ENCODE data around the gene CLDN4. TPM values are rescaled to one million over a fixed set of nuclear protein-coding genes. Genes with fewer than 3 reads are reported as not detected.
A peak's percentile ranks its signal among the peaks of the same experiment; 100 is the strongest.
"Not testable (repeated sequence)": the region's sequence is repeated elsewhere in the genome, so short reads cannot be mapped to it uniquely, and the experiment has no call there.

CLDN4 gene
- total RNA-seq, 1 donor from 2014 or later: not detected

GRCh38 chr7:73811760-73812168 lies 19.0 kb upstream of the CLDN4 start:
- intact Hi-C loops (cut with micrococcal nuclease): loop anchor here (1.0 to 5.0 kb wide), 2 partner anchors 44 to 216 kb away; partner anchors contain the start of gene ELN
- Mint-ChIP-seq H3K36me3 (ENCODE audit: low read depth) (peaks cover 3% of the 10 kb centered on the region), H3K4me1 (no peaks in the 10 kb centered on the region), H3K27me3 (peaks cover 18% of the 10 kb centered on the region), H3K4me3 (no peak overlapping the region), H3K27ac (no peak overlapping the region), H3K9me3 (peaks cover 4% of the 10 kb centered on the region)
- POLR2A ChIA-PET: no interaction called here
- CTCF ChIA-PET: interaction anchor here (1.8 kb wide), 1 partner anchor 43 kb away, joined by 13 read pairs; no protein-coding TSS in a partner anchor
- DNase-seq (no peak), ATAC-seq (ENCODE audit: low read depth) (peak; percentile 77)
- TF ChIP-seq, protein P1, sequence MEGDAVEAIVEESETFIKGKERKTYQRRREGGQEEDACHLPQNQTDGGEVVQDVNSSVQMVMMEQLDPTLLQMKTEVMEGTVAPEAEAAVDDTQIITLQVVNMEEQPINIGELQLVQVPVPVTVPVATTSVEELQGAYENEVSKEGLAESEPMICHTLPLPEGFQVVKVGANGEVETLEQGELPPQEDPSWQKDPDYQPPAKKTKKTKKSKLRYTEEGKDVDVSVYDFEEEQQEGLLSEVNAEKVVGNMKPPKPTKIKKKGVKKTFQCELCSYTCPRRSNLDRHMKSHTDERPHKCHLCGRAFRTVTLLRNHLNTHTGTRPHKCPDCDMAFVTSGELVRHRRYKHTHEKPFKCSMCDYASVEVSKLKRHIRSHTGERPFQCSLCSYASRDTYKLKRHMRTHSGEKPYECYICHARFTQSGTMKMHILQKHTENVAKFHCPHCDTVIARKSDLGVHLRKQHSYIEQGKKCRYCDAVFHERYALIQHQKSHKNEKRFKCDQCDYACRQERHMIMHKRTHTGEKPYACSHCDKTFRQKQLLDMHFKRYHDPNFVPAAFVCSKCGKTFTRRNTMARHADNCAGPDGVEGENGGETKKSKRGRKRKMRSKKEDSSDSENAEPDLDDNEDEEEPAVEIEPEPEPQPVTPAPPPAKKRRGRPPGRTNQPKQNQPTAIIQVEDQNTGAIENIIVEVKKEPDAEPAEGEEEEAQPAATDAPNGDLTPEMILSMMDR (IDR thresholded peaks at IDR 0.05): no peak

GRCh38 chr7:73812996-73813395 lies 17.8 kb upstream of the CLDN4 start:
- Mint-ChIP-seq H3K4me1 (no peaks in the 10 kb centered on the region), H3K27ac (no peak overlapping the region), H3K36me3 (ENCODE audit: low read depth) (peaks cover 3% of the 10 kb centered on the region), H3K4me3 (no peak overlapping the region), H3K27me3 (peaks cover 18% of the 10 kb centered on the region), H3K9me3 (peaks cover 4% of the 10 kb centered on the region)
- ChIA-PET CTCF (no interaction called here), POLR2A (no interaction called here)
- no peak for ATAC-seq (ENCODE audit: low read depth)
- intact Hi-C loops (cut with micrococcal nuclease): loop anchor here (5.0 kb wide), 1 partner anchor 214 kb away; the partner anchor contains the start of gene ELN
- TF ChIP-seq, protein P1 (IDR thresholded peaks at IDR 0.05): no peak
- DNase-seq: no peak

- TF ChIP-seq, protein P1 (IDR thresholded peaks at IDR 0.05): no peak
- Mint-ChIP-seq H3K4me1 (no peaks in the 10 kb centered on the region), H3K27me3 (peaks cover 20% of the 10 kb centered on the region), H3K27ac (no peak overlapping the region), H3K4me3 (no peak overlapping the region), H3K9me3 (peaks cover 4% of the 10 kb centered on the region), H3K36me3 (ENCODE audit: low read depth) (peaks cover 3% of the 10 kb centered on the region)
- ChIA-PET POLR2A (interaction anchor here (0.6 kb wide), 1 partner anchor 360 kb away, joined by 3 read pairs; no protein-coding TSS in a partner anchor), CTCF (interaction anchor here (1.6 kb wide), 1 partner anchor 11 kb away, joined by 4 read pairs; no protein-coding TSS in a partner anchor)
- ATAC-seq (ENCODE audit: low read depth): no peak
- intact Hi-C loops (cut with micrococcal nuclease): loop anchor here (2.0 kb wide), 1 partner anchor 31 kb away; no protein-coding TSS in a partner anchor
- no peak for DNase-seq
Measured at GRCh38 chr7:73815436-73815835, 15.4 kb upstream of the CLDN4 start.

GRCh38 chr7:73817121-73817520 lies 13.7 kb upstream of the CLDN4 start:
- H3K9me3 Mint-ChIP-seq: peaks cover 4% of the 10 kb centered on the region
- H3K27ac Mint-ChIP-seq: no peak overlapping the region
- CTCF ChIA-PET: no interaction called here
- H3K36me3 Mint-ChIP-seq (ENCODE audit: low read depth): peaks cover 3% of the 10 kb centered on the region
- TF ChIP-seq, protein P1 (IDR thresholded peaks at IDR 0.05): no peak
- no peaks in the 10 kb centered on the region for H3K4me1 Mint-ChIP-seq
- no peak overlapping the region for H3K4me3 Mint-ChIP-seq
- H3K27me3 Mint-ChIP-seq: peaks cover 18% of the 10 kb centered on the region
- DNase-seq: no peak
- POLR2A ChIA-PET: no interaction called here
- intact Hi-C loops (cut with micrococcal nuclease): no loop called here
- no peak for ATAC-seq (ENCODE audit: low read depth)

DNA sequence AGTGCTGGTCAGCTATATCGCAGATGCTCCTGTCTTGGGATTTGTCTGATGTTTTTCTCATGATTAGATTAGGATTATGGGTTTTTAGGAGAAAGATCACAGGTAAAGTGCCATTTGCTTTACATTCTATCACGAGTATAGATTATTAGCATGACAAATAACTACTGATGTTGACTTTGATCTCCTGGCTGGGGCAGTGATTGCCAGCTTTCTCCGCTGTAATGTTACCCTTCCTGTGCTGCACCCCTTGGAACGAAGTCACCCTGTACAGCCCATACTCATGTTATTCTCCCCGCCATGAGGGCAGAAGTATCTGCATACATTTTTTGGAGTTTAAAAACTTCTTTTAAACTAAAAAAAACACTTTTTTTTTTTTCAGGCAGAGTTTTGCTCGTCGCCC lies 10.8 kb upstream of the CLDN4 start:
- ChIA-PET POLR2A (no interaction called here), CTCF (no interaction called here)
- Mint-ChIP-seq H3K27ac (no peak overlapping the region), H3K36me3 (ENCODE audit: low read depth) (no peaks in the 10 kb centered on the region), H3K4me1 (no peaks in the 10 kb centered on the region), H3K4me3 (no peak overlapping the region), H3K9me3 (no peaks in the 10 kb centered on the region), H3K27me3 (peaks cover 11% of the 10 kb centered on the region)
- DNase-seq: no peak
- intact Hi-C loops (cut with micrococcal nuclease): no loop called here
- no peak for ATAC-seq (ENCODE audit: low read depth)
- TF ChIP-seq, protein P1 (IDR thresholded peaks at IDR 0.05): no peak

DNA sequence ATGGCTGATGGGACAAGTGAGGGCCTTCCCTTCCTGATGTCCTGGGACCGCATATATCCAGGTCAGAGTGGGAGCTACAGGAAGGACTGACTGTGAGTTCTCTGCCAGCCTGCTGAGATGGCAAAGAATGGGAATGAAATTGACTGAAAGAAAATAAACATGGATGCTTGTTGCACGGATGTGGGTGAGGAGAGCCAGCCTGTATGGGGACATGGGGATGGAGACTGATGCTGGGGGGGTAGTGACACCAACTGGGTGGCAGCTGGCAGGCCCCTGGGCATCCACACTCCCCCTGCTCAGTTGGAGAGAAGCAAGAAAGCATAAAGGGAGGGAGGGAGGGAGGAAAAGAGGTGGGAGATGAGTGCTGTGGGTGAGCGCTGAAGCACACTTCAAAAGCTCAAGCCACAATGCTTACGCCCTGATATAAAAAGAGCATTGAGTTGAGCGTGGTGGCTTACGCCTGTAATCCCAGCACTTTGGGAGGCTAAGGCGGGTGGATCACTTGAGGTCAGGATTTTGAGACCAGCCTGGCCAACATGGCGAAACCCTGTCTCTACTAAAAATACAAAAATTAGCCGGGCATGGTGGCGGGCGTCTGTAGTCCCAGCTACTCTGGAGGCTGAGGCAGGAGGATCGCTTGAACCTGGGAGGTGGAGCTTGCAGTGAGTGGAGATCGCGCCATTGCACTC lies 9.1 kb upstream of the CLDN4 start:
- H3K36me3 Mint-ChIP-seq (ENCODE audit: low read depth); DNase-seq; H3K4me3 Mint-ChIP-seq; H3K27ac Mint-ChIP-seq; intact Hi-C loops (cut with micrococcal nuclease); CTCF ChIA-PET; ATAC-seq (ENCODE audit: low read depth); H3K4me1 Mint-ChIP-seq; H3K9me3 Mint-ChIP-seq; H3K27me3 Mint-ChIP-seq; POLR2A ChIA-PET: not testable (repeated sequence)

Data from activated B cell treated with CpG ODN at 0.5 μM for 24 hours (primary cell).